Stimulated activated CD8-positive, alpha-beta memory T cell treated with anti-CD3 and anti-CD28 coated beads, Interleukin-12 subunit alpha, Interleukin-12 subunit beta, amount 100 ng/mL, for 24 hours (primary cell): Measurements from ENCODE around the gene VDAC1.

Experiments used
- DNase-seq: peaks from one replicate; pipeline ENCODE4 v3.0.0-alpha.2; 2020; ENCODE audit errors: extremely low read depth

The VDAC1 gene

DNA sequence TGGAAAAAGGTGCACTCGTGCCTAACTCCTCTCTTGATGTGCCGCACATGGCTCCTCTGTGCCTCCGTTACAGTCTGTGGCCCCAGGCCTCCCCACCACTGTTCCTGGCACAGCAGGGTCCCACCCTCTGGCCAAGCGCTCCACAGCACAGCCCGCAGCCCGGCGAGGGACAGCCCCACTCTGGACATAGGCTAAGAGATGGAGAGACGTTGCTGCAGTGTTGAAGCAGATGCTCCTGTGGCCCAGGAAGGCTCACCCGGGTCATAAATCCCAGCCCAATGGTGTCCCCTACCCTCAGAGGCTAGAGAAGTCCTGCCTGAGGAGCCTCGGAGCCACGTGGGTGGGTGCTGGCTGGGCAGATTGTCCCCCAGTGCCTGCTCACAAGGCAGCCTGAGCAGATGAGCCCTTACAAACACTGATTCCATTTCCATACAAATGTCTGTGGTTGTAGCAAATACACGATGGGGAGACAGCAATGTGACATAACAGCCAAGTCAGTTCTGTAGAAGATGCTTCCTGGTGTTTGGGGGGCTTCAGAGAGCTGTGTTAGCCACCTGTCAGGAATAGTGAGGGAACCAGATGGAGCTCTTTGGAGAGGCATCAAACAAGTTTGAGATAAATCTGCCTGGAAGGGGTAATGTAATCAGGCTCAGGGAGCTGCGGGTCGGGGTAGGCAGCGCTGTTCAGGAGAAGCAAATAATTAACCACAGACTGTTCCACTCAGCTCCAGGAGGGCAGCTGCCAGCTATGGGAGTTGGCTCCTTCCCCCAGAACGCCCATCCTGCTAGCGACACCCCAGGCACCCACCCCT, 78.1 kb downstream of the VDAC1 start:
- no peak for DNase-seq

DNA sequence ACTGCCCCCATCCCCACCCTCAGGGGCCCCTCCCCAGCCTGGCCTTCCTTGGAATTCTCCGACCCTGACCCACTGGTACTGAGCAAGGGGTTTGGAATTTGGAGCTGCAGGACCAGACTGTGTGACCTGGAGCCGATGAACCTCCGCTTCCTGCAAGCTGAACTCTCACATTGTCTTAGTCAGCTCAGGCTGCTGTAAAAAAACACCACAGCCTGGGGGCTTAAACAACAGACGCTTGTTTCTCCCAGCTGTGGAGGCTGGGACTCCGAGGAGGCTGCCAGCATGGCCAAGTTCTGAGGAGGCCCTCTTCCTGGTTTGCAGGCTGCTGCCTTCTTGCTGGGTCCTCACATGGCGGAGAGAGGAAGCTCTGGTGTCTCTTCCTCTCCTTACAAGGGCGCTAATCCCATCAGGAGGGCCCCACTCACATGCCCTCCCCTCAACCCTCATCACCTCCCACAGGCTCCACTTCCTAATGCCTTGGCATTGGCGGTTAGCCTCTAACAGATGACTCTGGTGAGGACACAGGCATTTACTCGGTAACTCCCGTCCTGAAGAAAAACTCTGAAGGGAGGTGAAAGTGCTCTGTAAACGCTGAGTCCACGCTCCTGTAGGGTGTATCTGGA, 78.8 kb downstream of the VDAC1 start:
- DNase-seq, result no peak

DNA sequence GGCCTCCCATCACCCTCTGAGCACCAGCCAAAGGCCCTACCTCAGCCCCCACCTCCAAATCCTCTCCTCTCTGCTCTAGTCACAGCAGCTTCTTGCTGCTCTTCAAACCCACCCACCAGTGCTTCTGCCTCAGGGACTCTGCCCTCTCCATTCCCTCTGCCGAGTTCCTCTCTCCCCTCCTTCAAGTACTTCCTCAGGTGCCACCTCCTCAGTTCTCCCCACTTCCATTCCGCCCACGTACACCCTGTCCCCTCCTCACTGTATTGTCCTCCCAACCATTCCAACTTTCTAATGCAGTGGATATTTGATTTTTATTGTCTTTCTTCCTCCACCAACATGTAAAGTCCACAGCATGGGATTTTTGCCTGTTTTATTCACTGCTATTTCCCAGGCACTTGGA, 79.5 kb downstream of the VDAC1 start:
- DNase-seq, result no peak

DNA sequence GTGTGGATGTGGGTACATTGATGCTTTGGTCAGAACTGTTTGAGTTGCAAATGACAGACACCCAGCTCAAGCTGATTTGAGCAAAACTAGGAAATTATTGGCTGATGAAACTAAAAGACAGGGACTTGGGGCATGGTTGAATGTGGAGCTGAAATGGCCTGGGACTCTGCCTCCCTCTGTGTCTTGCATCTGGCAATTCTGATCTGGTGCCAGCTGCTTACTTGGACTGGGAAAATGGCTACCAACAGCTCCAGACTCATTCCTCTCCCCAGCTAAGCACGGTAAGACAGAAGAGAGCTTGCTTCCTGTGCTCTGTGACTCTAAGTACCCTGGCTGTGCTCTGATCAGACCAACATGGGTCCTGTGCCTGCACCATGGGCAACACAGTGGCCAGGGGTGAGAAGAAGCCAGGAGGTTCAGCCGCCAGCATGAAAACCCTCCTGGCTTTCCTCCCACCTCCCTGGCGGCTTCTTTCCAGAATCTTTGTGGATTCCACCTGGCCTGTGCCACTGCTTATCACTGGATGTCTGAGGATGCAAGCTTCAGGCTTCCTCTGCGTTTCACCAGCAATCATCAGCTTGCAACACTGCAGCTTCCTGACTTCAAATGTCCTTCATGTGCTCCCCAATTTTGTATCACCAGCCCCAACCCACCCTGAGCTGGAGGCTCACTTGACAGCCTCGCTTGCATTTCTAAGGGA, 80.4 kb downstream of the VDAC1 start:
- DNase-seq, result no peak

DNA sequence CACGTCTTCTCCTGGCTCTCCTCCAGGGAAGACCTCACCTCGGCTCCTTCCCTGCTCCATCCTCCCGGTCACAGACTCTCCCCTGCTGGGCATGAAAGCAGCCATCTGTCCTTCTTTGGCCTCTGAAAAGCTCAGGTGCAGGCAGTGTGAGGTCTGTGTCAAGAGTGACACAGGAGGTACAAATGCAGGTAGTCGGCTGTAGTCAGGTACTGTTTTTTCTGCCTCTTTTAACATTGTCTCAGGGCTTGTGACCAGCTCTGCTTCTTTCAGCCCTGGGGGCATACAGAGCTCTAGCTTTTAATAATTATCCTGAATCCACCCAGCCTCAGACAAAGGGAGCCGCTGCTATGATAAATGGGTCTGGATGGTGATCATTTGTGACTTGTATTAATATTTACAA, 82.8 kb downstream of the VDAC1 start:
- DNase-seq, result no peak
